ENCODE results near the gene FLG. TPM values are rescaled to one million over a fixed set of nuclear protein-coding genes. Genes with fewer than 3 reads are reported as not detected.

Gene FLG
- total RNA-seq, 1 donor from 2014 or later, result not detected

DNA sequence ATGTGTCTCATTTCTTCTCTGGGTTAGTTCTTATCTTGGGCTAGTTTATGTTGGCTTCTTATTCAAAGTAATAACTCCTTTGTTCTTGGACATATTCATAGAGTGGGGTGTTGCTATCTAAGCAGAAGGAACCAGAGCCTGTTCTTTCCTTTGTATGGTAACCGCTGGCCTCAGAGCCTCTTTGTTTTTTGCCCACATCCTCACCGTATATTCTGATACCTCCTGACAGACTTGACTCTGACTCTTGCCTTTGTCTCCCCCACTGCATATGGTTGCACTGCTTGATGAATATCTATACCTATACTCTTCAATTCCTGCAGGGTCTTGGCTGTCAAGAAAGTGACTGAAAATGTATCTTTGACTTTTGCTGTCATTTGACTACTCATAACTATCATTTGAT, 24.6 kb upstream of the FLG start:
- Histone ChIP-seq H3K4me3 (ENCODE audit: low read depth, low read length) (no peak overlapping the region), H3K36me3 (ENCODE audit: control insufficient read depth, insufficient read depth, low read length) (no peaks in the 10 kb centered on the region)

DNA sequence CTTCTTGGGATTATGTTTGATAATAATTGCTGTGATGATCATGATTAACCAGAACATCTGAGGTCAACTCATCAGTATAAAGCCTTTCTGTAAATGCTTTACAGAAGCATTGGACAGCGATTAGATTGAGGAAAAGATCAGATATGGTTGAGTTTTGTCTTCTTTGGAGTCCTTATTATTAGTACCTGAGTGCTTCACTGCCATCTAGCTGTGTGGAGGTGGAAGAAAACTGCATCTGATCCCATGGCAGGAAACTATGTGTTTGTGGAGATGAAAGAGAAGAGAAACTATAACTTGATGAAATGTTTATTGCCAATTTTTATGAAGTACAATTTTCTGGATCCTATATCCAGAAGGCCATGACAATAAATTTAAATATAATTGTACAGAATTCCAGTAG, 23.4 kb upstream of the FLG start:
- H3K27me3 ChIP-seq (ENCODE audit: control insufficient read depth, insufficient read depth, low read length), result no peaks in the 10 kb centered on the region
- H3K36me3 ChIP-seq (ENCODE audit: control insufficient read depth, insufficient read depth, low read length), result no peaks in the 10 kb centered on the region
- no peak for DNase-seq (ENCODE audit: low read depth)
- TF ChIP-seq, protein P1, sequence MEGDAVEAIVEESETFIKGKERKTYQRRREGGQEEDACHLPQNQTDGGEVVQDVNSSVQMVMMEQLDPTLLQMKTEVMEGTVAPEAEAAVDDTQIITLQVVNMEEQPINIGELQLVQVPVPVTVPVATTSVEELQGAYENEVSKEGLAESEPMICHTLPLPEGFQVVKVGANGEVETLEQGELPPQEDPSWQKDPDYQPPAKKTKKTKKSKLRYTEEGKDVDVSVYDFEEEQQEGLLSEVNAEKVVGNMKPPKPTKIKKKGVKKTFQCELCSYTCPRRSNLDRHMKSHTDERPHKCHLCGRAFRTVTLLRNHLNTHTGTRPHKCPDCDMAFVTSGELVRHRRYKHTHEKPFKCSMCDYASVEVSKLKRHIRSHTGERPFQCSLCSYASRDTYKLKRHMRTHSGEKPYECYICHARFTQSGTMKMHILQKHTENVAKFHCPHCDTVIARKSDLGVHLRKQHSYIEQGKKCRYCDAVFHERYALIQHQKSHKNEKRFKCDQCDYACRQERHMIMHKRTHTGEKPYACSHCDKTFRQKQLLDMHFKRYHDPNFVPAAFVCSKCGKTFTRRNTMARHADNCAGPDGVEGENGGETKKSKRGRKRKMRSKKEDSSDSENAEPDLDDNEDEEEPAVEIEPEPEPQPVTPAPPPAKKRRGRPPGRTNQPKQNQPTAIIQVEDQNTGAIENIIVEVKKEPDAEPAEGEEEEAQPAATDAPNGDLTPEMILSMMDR (IDR thresholded peaks at IDR 0.05; ENCODE audit: insufficient read depth, low read length, poor library complexity, severe bottlenecking), result peak; percentile 9
- H3K4me3 ChIP-seq (ENCODE audit: low read depth, low read length), result no peak overlapping the region

More for the DNA sequence above, 24.6 kb upstream of the FLG start:
- H3K27me3 ChIP-seq (ENCODE audit: control insufficient read depth, insufficient read depth, low read length), result no peaks in the 10 kb centered on the region
- TF ChIP-seq, protein P1 (IDR thresholded peaks at IDR 0.05; ENCODE audit: insufficient read depth, low read length, poor library complexity, severe bottlenecking), result no peak
- DNase-seq (ENCODE audit: low read depth), result no peak

DNA sequence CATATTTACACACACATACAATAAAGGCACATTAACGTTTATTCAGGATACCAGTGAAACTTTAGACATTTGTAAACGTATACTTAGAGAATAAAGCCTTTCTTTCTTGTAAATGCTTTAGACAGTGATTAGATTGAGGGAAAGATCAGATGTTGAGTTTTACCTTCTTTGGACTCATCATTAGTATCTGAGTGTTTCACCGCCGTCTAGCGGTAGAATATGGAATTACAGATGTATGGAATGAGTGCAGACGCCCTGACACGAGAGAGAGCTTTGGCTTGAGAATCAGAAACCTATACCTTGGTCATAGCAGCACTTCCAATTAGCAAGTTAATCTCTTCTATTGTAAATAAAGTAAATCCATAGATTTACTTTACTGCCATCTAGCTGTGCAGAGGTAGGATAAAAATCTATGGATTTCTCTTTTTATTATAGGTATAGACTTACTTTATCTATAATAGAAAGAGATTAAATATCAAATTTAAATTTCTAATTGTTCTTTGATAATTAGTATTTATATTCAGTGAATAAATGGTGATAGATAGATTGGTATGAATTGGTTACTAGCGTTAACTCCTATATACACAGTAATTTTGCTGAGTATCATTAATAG, 22.2 kb upstream of the FLG start:
- Histone ChIP-seq H3K27me3 (ENCODE audit: control insufficient read depth, insufficient read depth, low read length) (no peaks in the 10 kb centered on the region), H3K4me3 (ENCODE audit: low read depth, low read length) (no peak overlapping the region), H3K36me3 (ENCODE audit: control insufficient read depth, insufficient read depth, low read length) (no peaks in the 10 kb centered on the region)
- DNase-seq (ENCODE audit: low read depth), result peak; percentile 32
- TF ChIP-seq, protein P1 (IDR thresholded peaks at IDR 0.05; ENCODE audit: insufficient read depth, low read length, poor library complexity, severe bottlenecking), result peak; percentile 82

DNA sequence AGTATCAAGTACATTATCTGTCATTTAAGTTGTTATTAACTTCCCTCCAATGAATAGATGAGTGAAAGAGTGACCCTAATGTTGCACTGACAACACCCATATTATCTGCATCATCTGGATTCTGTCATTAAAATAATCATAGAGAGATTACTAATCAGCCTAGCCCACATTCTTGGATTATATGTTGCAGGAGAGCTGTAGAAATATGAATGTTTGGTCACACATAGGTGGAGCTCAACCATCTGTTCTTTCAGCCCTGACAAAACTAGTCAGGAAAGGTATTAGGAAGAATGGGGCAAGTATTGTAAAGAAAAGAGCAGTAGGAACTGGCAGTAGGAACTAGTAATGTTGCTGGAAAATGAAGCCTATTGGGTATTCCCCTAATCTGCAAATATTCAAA, 19.4 kb upstream of the FLG start:
- no peak for DNase-seq (ENCODE audit: low read depth)
- no peaks in the 10 kb centered on the region for H3K36me3 ChIP-seq (ENCODE audit: control insufficient read depth, insufficient read depth, low read length)
- no peak overlapping the region for H3K4me3 ChIP-seq (ENCODE audit: low read depth, low read length)
- H3K27me3 ChIP-seq (ENCODE audit: control insufficient read depth, insufficient read depth, low read length), result no peaks in the 10 kb centered on the region
- TF ChIP-seq, protein P1 (IDR thresholded peaks at IDR 0.05; ENCODE audit: insufficient read depth, low read length, poor library complexity, severe bottlenecking), result no peak

DNA sequence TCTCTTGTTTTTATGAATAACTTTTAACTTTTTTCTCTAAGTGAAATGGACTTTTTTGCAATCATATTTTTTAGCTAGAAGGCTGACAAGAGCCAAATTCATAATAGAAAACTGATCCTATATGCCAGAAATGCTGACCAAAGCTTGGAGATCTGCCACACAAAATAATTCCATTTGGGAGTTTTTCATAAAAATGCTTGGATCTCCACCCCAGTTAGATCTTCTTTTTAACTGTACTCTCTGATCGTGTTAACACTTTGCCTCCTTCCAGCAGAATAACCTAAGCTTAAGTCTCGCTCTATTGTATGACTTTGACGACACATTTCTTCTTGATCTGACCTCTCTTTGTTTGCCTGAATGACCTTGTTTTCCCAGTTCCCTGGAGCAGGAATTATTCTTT, 18.0 kb upstream of the FLG start:
- Histone ChIP-seq H3K36me3 (ENCODE audit: control insufficient read depth, insufficient read depth, low read length) (no peaks in the 10 kb centered on the region), H3K27me3 (ENCODE audit: control insufficient read depth, insufficient read depth, low read length) (no peaks in the 10 kb centered on the region), H3K4me3 (ENCODE audit: low read depth, low read length) (no peak overlapping the region)
- DNase-seq (ENCODE audit: low read depth), result no peak
- TF ChIP-seq, protein P1 (IDR thresholded peaks at IDR 0.05; ENCODE audit: insufficient read depth, low read length, poor library complexity, severe bottlenecking), result no peak

DNA sequence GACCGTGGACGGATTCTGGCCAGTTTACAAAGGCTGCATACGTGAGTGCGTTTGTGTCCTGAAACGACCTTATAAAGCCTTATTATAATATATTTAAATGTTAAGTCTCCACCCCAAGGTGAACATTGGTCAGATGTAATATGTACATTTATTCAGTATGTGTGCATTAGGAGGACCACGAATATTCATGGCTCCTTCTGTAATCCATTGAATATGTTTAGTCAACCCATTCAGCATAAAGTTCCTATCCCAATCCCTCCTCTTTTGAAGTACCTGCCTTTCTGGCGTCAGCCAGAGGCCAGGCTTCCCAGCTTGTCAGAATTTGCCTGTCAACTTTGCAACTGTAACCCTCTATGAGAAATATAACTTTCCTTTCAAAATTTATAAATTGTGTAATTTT, 10.4 kb upstream of the FLG start:
- no peak for DNase-seq (ENCODE audit: low read depth)
- TF ChIP-seq, protein P1 (IDR thresholded peaks at IDR 0.05; ENCODE audit: insufficient read depth, low read length, poor library complexity, severe bottlenecking), result no peak
- Histone ChIP-seq H3K36me3 (ENCODE audit: control insufficient read depth, insufficient read depth, low read length) (no peaks in the 10 kb centered on the region), H3K27me3 (ENCODE audit: control insufficient read depth, insufficient read depth, low read length) (no peaks in the 10 kb centered on the region), H3K4me3 (ENCODE audit: low read depth, low read length) (no peak overlapping the region)
